CD1c-positive myeloid dendritic cell (primary cell): Measurements from ENCODE around the gene SHISA6.
"Not testable (repeated sequence)": the region's sequence is repeated elsewhere in the genome, so short reads cannot be mapped to it uniquely, and the experiment has no call there.

Experiments
- DNase-seq: peaks from one replicate; pipeline ENCODE4 v3.0.0-alpha.2; 2016; ENCODE audit errors: extremely low spot score

The SHISA6 gene

DNA sequence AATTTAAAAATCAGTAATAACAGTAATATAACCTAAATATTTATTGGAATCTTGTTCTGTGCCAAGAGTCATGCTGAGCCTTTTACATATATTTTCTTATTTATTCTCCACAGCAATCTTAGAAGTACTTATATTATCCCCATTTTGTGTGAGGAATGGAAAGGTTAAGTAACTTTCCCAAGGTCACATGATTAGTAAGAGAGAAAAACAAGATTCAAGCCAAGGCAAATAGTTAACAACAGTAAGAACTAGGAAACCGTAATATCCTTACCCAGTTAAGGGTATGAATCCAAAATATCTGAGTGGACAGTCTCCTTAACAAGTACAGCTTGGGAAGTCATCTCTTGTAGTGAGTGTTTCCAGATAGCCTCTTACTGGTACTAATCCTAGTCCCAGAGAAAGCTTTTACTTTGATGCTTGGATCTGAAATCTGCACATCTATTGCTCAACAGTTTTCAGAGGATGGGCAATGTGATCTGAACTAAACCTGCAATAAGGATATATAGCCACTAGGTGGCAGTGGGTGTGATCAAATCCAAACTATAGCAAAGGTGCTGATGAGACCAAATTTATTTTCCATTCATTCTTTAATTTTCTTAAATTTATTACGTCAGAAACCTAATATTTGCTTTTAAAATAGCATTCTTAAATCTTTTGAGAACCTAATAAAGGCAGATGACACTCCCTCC lies 23.3 kb downstream of the SHISA6 start:
- no peak for DNase-seq

DNA sequence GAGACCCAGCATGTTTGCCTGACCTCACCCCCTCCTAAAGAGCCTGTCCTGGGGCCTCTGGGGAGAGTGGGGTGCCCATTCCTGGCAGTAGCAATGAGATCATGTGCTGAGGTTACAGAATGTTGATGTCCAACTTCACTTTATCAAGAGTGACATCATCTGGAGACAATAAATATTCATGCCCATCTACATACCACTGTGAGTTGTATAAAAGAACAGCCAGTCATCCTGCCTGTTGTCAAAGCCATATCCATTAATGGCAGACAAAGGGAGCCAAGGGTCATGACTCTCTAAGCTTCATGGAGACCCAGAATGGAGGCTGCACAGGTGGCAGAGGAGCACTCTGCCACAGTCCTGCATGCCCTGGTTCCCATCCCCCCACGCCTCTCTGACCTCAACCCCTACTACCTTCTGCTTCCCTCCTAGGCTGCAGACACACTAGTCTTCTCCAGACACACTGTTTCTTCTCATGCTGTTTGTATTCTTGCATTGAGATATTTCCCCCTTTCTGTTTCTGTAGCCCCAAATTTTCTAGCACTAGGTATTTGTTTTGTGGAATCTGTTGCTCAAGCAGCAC lies 27.1 kb downstream of the SHISA6 start:
- no peak for DNase-seq

DNA sequence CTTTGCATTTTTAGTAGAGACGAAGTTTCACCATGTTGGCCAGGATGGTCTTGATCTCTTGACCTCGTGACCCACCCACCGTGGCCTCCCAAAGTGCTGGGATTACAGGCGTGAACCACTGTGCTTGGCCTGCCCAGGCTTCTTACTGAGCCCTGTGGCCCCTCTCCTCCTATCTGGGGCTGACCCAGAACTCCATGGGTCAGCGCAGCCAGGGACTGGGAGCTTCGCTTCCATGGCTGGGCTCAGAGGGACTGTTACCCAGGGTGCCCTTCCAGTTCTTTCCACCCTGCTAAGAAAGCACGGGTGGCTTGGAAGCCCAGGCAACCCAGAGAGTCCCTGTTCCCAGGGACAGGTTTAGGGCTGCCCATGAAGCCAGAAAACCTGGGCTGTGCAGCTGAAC lies 28.2 kb downstream of the SHISA6 start:
- no peak for DNase-seq

DNA sequence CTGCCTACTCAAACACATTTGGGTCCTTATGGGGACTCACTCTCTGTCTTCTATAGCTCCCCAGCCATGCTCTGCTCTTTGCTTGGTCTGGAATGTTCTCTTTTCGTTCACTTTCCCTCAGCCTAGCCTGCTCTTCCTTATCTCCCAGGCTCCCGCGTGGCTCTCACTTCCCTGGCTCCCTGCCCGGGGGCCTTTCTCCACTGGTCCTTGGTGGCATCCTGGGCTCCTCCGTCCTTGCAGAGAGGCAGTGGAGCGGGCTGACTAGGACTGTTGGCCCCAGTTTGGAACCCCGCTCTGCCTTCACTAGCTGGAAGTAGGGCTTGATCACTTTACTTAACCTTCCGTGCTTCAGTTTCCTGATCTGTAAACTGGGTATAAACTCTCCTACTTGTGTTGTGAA lies 31.2 kb downstream of the SHISA6 start:
- no peak for DNase-seq

DNA sequence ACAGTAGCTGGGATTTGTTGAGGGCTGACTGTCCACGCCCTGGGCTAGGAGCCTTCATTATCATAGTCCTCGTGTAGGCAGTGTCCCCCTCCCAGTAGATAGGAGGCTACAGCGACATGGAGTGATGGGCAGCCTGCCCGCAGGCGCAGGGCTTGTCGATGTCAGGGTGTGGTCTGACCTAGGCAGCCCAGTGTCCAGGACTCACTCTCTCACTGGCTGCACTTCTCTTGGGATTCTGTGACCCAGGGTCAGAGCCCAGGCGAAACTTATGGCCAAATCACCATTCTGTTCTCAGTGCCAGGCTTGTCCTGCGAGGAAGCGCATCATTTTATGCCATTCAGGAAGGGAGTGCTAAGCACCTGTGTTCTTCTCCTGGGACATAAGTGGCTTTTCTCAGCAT lies 32.6 kb downstream of the SHISA6 start:
- DNase-seq: no peak

DNA sequence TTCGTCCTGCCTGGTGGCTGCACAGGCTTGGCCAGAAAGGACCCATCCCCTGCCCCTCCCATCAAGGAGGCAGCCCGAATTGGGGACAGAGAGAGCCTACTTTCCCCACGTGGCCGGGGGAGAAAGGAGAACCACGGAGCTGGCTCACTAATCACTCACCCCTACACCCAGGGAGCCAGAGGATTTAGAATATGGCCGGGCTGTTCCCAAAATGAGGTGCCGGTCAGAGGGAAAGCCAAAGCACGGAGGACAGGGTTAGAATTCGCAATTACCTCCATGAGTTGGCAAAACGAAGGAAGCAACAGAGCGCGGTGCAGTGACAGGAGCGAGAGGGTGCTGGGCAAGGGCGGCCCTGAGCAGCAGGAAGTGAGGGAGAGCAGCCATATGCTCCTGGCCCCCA lies 33.1 kb downstream of the SHISA6 start:
- no peak for DNase-seq

DNA sequence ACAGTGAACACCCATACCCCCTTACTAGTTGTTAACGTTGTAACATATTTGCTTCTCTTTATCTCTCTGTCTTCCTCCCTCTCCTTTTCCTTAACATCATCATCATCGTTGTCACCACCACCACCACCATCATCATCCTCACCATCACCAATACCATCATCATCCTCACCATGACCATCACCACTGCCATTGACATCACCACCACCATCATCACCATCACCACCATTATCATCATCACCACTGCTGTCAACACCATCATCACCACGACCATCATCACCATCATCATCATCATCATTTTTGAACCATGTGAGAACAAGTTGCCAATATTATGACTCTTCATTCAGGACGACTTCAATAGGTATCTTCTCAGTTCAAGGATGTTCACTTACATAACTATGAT lies 35.5 kb downstream of the SHISA6 start:
- no peak for DNase-seq

DNA sequence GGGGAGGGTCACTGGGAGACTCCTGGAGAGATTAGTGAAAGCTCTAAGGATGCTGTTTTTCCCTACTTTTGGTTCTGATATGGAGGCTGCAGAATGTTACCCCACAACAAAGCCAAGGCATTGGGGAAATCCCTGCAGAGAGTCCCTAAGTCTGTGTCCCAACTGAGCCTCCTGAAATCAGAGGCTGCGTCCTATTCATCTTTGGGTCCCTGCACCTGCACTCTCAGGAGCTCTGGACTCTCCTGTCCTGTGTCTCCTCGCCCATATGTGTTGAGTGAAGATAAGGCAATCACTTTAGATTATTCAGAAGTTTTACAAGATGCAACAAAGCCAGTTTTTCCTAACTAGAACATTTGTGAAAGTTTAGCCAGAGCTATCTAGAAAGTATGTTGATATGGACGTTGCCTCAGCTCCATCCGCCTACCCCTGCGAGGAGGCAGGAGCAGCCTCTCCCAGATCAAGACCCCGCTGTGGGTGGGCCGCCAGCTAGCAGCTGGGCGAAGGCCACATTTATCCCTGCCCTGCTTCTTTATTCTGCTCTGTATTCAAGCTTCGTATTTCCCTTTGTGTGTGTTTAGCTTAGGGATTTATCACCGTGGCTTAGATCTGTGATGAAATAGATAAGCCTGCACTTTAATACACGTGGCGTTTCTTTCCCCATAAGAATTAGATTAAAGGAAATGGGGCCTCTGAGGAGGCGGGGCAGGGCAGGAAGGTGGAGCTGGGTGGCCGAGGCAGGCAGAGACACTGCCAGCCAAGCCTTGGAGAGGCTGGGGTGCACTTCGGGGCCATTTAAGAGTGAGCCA lies 37.4 kb downstream of the SHISA6 start:
- no peak for DNase-seq

DNA sequence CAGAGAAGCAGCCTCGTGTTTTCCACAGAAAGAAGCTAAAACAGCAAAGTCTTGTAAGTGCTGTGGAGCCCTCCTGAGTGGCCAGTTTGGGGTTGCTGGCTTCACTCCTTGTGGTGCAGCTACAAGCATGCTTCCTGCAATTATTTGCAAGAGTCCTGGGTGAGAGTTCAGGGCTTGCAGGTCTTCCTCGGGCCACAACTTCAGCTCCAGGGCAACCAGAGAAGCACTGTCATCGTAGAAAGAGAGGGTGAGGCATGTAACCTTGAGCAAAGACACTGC lies 37.9 kb downstream of the SHISA6 start:
- DNase-seq: no peak

DNA sequence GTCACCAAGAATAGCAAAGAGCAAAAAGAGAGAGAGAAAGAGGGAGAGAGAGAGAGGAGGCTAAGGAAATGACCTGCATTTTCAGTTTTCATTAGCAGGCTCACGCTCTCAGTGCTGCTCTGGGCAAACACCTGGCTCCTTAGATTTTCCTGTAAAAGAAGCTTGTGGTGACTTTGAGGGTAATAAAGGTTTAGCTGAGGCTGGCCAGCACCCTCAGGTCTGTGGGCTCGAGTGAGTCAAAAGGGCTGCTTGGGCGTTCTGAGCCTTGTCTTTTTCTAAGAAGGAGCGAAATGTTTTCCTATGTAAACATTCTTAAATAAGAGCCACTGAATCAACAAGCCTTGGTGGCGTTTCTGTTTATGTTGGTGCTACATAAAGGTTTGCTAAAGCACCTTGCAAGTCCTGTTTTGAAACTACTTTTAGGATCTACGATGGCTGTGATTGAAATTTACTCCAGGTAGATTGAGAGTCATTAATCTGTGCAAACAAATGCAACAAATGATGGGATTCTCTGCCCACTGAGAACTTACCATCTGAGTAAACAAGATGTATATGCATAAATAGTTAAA lies 38.8 kb downstream of the SHISA6 start:
- DNase-seq: no peak

DNA sequence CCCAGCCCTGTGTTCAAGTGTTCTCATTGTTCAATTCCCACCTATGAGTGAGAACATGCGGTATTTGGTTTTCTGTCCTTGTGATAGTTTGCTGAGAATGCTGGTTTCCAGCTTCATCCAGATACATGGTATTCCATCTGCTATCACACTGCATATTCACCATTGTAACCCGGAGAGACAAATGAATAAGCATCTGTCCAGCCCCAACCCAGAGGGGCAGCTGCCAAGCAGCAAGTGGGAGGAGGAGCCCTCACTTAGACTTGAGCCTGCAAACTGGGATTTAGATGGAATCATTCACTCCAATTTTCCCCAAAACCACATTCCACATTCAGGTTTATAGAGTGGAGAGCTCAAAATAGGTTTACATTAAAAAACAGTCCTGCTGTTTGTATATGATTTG lies 41.6 kb downstream of the SHISA6 start:
- DNase-seq: no peak

DNA sequence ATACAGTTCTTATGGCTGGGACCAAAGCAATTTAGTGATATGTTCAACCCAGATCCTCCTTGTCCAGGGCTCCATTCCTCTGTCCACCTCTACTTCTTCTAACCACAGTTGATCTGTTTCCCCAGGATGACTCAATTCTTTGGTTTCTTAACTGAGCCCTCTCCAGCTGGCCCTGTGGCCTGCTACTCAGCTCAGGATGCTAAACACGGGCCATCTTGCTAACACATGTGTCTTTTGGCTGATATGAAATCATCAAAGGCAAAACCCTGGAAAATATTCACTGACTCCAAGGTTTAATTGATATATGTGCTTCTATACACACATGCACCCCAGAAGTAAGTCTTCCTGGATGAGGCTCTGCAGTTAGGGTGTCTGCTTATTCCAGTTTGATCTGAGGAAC lies 43.8 kb downstream of the SHISA6 start:
- DNase-seq: no peak

DNA sequence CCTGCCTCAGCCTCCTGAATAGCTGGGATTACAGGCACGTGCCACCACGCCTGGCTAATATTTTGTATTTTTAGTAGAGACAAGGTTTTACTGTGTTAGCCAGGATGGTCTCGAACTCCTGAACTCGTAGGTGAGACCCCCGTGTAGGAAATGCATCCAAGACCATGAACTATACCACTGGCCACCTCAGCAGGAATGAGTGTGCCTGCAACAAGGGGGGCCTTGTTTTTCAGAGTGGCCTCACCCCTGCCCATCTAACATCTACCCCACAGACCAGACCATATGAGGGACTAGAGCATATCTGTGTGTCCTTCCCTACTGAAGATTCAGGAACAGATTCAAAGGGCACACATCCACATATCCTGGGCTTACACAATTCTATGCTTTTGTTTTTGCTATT lies 44.9 kb downstream of the SHISA6 start:
- DNase-seq: no peak

DNA sequence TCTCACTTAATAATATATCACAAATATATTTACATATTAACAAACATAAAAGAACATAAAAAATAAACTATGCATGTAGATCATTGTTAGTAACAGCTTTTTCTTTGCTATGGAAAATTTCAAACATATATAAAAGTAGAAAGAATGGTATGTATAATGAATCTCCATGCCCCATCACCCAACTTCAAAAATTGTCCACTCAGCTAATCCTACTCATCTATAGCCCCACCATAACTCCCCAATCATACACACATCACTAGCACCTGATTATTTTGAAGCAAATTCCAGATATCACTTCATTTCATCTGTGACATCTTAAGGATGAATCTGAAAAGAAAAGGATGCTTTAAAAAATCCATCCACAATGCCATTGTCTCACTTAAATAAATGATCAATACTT lies 46.8 kb downstream of the SHISA6 start:
- no peak for DNase-seq

DNA sequence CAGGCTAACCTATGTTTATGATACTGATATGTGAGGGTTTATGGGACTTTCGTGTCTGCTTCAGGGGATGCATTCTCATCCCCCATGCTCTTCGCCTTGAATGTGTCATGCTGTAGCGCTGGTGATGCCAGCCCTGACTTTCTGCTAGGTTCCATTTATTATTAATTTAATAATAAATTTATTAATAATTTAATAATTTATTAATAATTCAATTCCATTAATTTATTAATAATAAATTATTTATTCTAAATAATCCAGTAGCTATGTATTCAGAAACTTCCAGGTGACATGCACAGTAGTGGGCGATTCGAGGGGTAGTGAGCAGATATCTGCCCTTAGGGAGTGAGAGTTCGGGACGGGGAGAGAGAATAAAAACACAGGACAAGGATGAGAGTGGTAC lies 49.8 kb downstream of the SHISA6 start:
- no peak for DNase-seq

DNA sequence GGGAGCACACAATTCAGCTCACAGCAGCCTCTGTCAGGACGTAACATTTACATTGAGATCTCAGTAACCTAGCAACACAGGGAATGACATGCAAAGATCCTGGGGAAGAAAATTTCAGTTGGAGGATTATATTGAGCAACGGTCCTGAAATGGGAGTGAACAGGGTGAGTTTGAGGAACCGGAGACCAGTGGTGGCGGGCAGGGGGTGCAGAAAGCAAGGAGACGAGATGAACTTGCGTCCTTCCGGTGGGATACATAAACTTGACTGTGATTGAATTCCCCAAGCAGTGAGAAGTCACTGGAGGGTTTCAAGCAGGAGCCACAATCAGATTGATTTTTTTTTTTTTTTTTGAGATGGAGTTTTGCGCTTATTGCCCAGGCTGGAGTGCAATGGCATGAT lies 51.5 kb downstream of the SHISA6 start:
- no peak for DNase-seq

DNA sequence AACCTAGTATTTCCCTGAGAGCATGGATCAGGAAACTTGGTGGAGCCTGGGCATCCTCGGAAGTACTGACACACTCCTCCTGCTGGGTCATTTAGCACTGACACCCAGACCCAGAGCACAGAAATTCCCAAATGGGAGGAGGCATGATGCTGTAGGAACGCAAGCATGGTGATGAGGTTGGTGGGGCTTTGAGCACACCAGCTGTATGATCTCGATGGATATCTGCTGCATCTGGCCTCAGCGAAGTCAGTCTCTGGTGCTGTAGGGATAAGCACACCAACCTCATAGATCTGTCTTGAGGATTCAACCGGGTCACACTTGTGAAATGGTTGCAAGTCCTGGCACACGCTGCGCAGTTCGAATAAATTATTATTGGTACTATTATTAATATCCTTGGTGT lies 52.5 kb downstream of the SHISA6 start:
- no peak for DNase-seq

DNA sequence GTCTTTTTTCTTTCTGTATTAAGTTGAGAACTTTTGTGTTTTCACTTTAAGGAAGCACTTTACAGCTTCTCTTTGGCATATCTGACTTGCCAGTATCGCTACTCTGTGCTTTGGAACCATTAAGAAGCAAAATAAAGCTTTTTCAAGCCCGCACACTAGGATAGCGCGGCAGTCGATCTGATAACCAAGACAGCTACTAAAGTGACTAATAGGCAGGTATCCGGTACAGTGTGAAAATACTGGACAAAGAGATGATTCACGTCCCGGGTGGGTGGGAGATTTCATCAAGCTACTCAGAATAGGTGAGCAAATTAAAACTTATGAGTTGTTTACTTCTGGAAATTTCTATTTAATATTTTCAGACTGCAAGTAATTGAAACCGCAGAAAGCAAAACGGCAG lies 53.8 kb downstream of the SHISA6 start:
- no peak for DNase-seq

DNA sequence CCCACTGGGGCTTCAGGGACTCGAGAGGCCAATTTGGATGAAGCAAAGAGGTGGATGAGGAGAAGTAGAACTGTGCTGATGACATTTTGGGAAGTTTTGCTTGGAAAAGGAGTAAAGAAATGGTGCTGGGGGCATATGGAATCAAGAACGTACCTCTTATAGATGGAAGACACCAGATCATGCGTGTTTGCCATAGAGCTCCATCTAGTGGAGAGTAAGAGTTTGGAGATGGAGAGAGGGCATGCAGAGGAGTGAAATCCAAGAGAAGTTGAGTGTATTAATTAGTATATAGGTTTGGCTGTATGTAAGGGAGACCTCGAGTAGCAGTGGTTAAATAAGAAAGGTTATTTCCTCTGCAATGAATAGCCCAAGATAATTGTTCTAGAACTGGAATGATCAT lies 56.0 kb downstream of the SHISA6 start:
- no peak for DNase-seq

DNA sequence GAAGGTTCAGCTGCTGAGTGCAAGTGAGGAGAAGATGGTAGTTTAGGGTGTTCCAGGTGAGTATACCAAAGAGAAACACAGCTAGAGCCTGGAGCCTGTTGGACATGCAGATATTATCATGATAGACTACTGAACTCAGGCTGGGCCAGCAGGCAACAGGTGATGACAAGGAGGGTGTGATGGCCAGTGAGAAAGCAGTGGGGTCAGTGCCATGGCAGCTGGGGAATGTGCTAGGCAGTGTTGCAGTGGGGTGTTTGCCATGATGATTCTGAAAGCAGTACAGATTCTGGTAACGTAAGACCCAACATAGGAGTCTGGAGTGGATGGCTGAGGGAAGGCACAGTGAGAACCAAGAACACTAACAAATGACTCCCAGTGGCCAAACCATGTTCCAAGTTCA lies 57.4 kb downstream of the SHISA6 start:
- no peak for DNase-seq

DNA sequence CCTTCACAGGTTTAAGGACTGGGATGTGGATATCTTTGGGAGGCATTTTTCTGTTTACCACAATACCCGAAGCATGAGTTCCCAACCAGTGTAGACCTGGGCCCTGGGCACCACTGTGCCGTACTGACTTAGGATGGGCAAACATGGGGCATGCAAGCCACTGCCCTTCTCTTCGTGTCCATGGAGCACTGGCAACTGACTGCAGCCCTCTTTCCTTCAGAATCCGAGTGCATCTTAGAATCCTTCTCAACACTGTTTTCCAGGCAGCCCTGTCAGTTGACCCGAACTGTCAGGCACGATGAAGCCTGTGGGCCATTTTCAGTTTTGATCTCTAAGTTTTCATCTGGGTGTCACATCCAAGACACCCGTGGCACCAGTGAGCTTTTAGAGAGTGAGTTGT lies 59.2 kb downstream of the SHISA6 start:
- DNase-seq: no peak

DNA sequence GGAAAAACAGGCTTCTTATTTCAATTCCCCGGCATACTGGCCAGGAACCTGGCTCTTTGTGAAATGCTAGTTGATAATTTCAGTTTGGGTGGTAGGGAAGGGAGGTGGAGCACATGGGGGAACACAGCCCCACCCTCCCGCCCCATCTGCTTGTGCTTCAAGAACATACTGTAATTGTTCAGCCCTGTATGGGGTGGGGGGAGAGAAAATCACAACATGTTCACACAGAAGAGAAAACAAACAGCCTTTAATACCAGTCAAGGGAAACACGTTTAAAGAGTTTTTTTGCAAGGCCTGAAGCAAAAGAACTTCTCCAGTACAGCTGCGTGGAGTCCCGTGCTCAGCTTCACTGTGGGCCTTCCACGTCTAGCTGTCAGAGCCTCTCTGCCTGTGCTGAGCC lies 59.7 kb downstream of the SHISA6 start:
- DNase-seq: no peak

DNA sequence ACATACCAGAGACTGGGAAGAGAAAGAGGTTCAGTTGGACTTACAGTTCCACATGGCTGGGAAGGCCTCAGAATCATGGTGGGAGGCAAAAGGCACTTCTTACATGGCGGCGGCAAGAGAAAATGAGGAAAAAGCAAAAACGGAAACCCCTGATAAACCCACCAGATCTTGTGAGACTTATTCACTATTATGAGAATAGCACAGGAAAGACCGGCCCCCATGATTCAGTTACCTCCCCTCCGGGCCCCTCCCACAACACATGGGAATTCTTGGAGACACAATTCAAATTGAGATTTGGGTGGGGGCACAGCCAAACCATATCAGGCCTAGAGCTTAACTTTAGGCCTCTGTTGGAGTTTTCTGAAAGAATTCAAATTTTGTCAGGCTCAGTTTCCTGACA lies 60.9 kb downstream of the SHISA6 start:
- DNase-seq: not testable (repeated sequence)
